ENCODE data around the gene KCNAB1.

GRCh38 chr3:156507285-156507684, 386.9 kb downstream of the KCNAB1 start:
- TF ChIP-seq CTCF (IDR thresholded peaks at IDR 0.05; ENCODE audit: insufficient read depth, low read length, poor library complexity, severe bottlenecking) (no peak), EZH2phosphoT487 (conservative IDR thresholded peaks at IDR 0.05; ENCODE audit: low read length) (no peak)
